ENCODE results near the gene LRP2BP. TPM values are rescaled to one million over a fixed set of nuclear protein-coding genes. Genes with fewer than 3 reads are reported as not detected.
A peak's percentile ranks its signal among the peaks of the same experiment; 100 is the strongest.
"Not testable (repeated sequence)": the region's sequence is repeated elsewhere in the genome, so short reads cannot be mapped to it uniquely, and the experiment has no call there.

Gene LRP2BP
- total RNA-seq, 1 donor from 2014 or later = 0.27 TPM

DNA sequence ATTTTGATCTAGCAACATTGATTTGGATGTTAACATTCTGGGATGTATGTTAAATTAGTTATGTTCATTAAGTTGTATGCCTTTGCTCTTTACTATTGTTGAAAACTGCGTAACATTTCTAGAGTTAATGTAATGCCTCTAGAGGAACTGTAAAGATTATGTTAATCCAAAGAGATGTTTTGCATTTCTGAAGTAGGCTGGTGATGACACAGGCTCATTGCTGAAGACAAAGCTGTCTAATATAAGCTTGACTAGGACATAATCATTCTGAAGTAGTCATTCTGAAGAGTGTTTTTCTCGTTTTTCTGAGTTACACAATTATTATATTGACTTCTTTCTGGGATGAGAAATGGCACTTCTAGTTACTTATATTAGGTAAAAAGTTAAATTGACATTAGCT is 72.9 kb downstream of the LRP2BP start:
- Histone ChIP-seq H3K36me3 (ENCODE audit: insufficient read depth, low read length) (peaks cover 4% of the 10 kb centered on the region), H3K4me3 (ENCODE audit: insufficient read depth, low read depth, low read length) (no peak overlapping the region), H3K79me2 (ENCODE audit: insufficient read depth, low read length) (no peaks in the 10 kb centered on the region), H3K27me3 (ENCODE audit: insufficient read depth, low read length) (no peaks in the 10 kb centered on the region), H4K20me1 (ENCODE audit: insufficient read depth, low read length) (no peaks in the 10 kb centered on the region), H2AFZ (ENCODE audit: low read depth, low read length) (no peak overlapping the region), H3K4me2 (ENCODE audit: low read length) (no peak overlapping the region), H3K4me1 (ENCODE audit: insufficient read depth, low read length) (peaks cover 13% of the 10 kb centered on the region), H3K9me3 (ENCODE audit: insufficient read depth, low read depth, low read length) (no peaks in the 10 kb centered on the region), H3K9ac (ENCODE audit: low read length) (no peak overlapping the region), H3K27ac (ENCODE audit: low read depth, low read length) (no peak overlapping the region)
- DNase-seq (ENCODE audit: low read depth) = no peak
- TF ChIP-seq EZH2 (IDR thresholded peaks at IDR 0.05; ENCODE audit: insufficient read depth, low read length) (no peak), CTCF (IDR thresholded peaks at IDR 0.05; ENCODE audit: insufficient read depth, low read depth, low read length) (no peak)
- Mint-ChIP-seq H3K36me3 (ENCODE audit: low read depth, unreplicated experiment) (peaks cover 17% of the 10 kb centered on the region), H3K27me3 (ENCODE audit: low read depth, unreplicated experiment) (no peaks in the 10 kb centered on the region), H3K4me3 (ENCODE audit: unreplicated experiment) (no peak overlapping the region), H3K27ac (ENCODE audit: unreplicated experiment) (no peak overlapping the region), H3K4me1 (ENCODE audit: low read depth, unreplicated experiment) (peaks cover 30% of the 10 kb centered on the region), H3K9me3 (ENCODE audit: unreplicated experiment) (peaks cover 6% of the 10 kb centered on the region)
- FAIRE-seq = peak; percentile 55

DNA sequence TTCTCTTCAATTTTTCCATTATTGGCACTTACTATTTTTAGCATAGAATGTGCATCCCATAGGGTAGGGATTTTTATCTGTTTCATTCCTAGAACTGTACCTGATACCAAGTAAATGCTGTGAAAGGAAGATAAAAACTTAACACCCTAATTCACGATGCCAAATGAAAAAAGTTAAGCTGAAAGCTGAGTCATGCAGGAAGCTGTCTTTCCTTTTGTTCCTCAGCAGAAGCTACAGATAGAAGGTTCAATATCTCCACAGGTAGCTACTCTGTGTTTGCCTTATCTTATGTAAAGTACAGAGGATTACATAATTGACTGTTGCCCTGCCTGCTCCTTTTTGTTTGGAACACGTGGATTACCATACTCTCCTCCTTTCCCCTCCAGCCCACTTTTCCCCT is 77.0 kb downstream of the LRP2BP start:
- peaks cover 9% of the 10 kb centered on the region for H3K36me3 ChIP-seq (ENCODE audit: insufficient read depth, low read length)
- no peaks in the 10 kb centered on the region for H3K27me3 Mint-ChIP-seq (ENCODE audit: low read depth, unreplicated experiment)
- peaks cover 6% of the 10 kb centered on the region for H3K9me3 Mint-ChIP-seq (ENCODE audit: unreplicated experiment)
- no peak overlapping the region for H2AFZ ChIP-seq (ENCODE audit: low read depth, low read length)
- H3K36me3 Mint-ChIP-seq (ENCODE audit: low read depth, unreplicated experiment) = peaks cover 34% of the 10 kb centered on the region
- no peak overlapping the region for H3K9ac ChIP-seq (ENCODE audit: low read length)
- H3K4me3 Mint-ChIP-seq (ENCODE audit: unreplicated experiment) = no peak overlapping the region
- peaks cover 9% of the 10 kb centered on the region for H3K4me1 ChIP-seq (ENCODE audit: insufficient read depth, low read length)
- peak overlapping the region; percentile 53 for H3K27ac Mint-ChIP-seq (ENCODE audit: unreplicated experiment)
- peaks cover 17% of the 10 kb centered on the region for H3K4me1 Mint-ChIP-seq (ENCODE audit: low read depth, unreplicated experiment)
- H4K20me1 ChIP-seq (ENCODE audit: insufficient read depth, low read length) = no peaks in the 10 kb centered on the region
- DNase-seq (ENCODE audit: low read depth) (peak; percentile 20), FAIRE-seq (no peak)
- H3K27ac ChIP-seq (ENCODE audit: low read depth, low read length) = peak overlapping the region; percentile 24
- no peak overlapping the region for H3K4me2 ChIP-seq (ENCODE audit: low read length)
- H3K4me3 ChIP-seq (ENCODE audit: insufficient read depth, low read depth, low read length) = no peak overlapping the region
- no peaks in the 10 kb centered on the region for H3K9me3 ChIP-seq (ENCODE audit: insufficient read depth, low read depth, low read length)
- no peaks in the 10 kb centered on the region for H3K27me3 ChIP-seq (ENCODE audit: insufficient read depth, low read length)
- H3K79me2 ChIP-seq (ENCODE audit: insufficient read depth, low read length) = no peaks in the 10 kb centered on the region
- TF ChIP-seq EZH2 (IDR thresholded peaks at IDR 0.05; ENCODE audit: insufficient read depth, low read length) (no peak), CTCF (IDR thresholded peaks at IDR 0.05; ENCODE audit: insufficient read depth, low read depth, low read length) (no peak)

DNA sequence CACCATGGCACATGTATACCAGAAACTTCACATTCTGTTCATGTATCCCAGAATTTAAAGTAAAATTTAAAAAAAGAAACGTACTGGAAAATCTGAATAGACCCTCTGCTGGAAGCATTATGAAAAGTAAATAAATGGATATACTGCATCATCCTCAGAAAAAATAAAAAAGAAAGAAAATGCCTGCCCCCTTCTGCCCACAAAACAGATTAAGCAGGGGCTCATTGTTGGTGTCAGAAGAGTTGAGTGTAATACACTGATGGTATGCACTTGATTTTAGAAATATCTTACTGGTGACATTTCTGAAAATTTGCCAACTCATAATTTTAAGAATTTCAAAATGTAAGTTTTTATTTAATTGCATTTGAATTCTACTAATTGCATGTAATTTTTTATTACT is 77.8 kb downstream of the LRP2BP start:
- Mint-ChIP-seq H3K4me1 (ENCODE audit: low read depth, unreplicated experiment) (peaks cover 13% of the 10 kb centered on the region), H3K4me3 (ENCODE audit: unreplicated experiment) (no peak overlapping the region), H3K9me3 (ENCODE audit: unreplicated experiment) (peaks cover 6% of the 10 kb centered on the region), H3K36me3 (ENCODE audit: low read depth, unreplicated experiment) (peaks cover 37% of the 10 kb centered on the region), H3K27me3 (ENCODE audit: low read depth, unreplicated experiment) (no peaks in the 10 kb centered on the region), H3K27ac (ENCODE audit: unreplicated experiment) (no peak overlapping the region)
- Histone ChIP-seq H3K27ac (ENCODE audit: low read depth, low read length) (no peak overlapping the region), H3K4me3 (ENCODE audit: insufficient read depth, low read depth, low read length) (no peak overlapping the region), H3K4me2 (ENCODE audit: low read length) (no peak overlapping the region), H2AFZ (ENCODE audit: low read depth, low read length) (no peak overlapping the region), H4K20me1 (ENCODE audit: insufficient read depth, low read length) (no peaks in the 10 kb centered on the region), H3K9me3 (ENCODE audit: insufficient read depth, low read depth, low read length) (no peaks in the 10 kb centered on the region), H3K79me2 (ENCODE audit: insufficient read depth, low read length) (no peaks in the 10 kb centered on the region), H3K4me1 (ENCODE audit: insufficient read depth, low read length) (peaks cover 8% of the 10 kb centered on the region), H3K27me3 (ENCODE audit: insufficient read depth, low read length) (no peaks in the 10 kb centered on the region), H3K36me3 (ENCODE audit: insufficient read depth, low read length) (peaks cover 9% of the 10 kb centered on the region), H3K9ac (ENCODE audit: low read length) (no peak overlapping the region)
- FAIRE-seq (no peak), DNase-seq (ENCODE audit: low read depth) (no peak)
- TF ChIP-seq CTCF (IDR thresholded peaks at IDR 0.05; ENCODE audit: insufficient read depth, low read depth, low read length) (no peak), EZH2 (IDR thresholded peaks at IDR 0.05; ENCODE audit: insufficient read depth, low read length) (no peak)

- H3K36me3 ChIP-seq (ENCODE audit: insufficient read depth, low read length); H3K27me3 ChIP-seq (ENCODE audit: insufficient read depth, low read length); H3K27ac Mint-ChIP-seq (ENCODE audit: unreplicated experiment); H2AFZ ChIP-seq (ENCODE audit: low read depth, low read length); H4K20me1 ChIP-seq (ENCODE audit: insufficient read depth, low read length); H3K4me2 ChIP-seq (ENCODE audit: low read length); H3K27me3 Mint-ChIP-seq (ENCODE audit: low read depth, unreplicated experiment); H3K79me2 ChIP-seq (ENCODE audit: insufficient read depth, low read length); H3K9me3 ChIP-seq (ENCODE audit: insufficient read depth, low read depth, low read length); H3K4me3 ChIP-seq (ENCODE audit: insufficient read depth, low read depth, low read length); H3K4me3 Mint-ChIP-seq (ENCODE audit: unreplicated experiment); H3K27ac ChIP-seq (ENCODE audit: low read depth, low read length); FAIRE-seq; H3K4me1 Mint-ChIP-seq (ENCODE audit: low read depth, unreplicated experiment); H3K9me3 Mint-ChIP-seq (ENCODE audit: unreplicated experiment); DNase-seq (ENCODE audit: low read depth); H3K4me1 ChIP-seq (ENCODE audit: insufficient read depth, low read length); H3K9ac ChIP-seq (ENCODE audit: low read length): not testable (repeated sequence)
- H3K36me3 Mint-ChIP-seq (ENCODE audit: low read depth, unreplicated experiment) = peaks cover 33% of the 10 kb centered on the region
Observed at GRCh38 chr4:185317462-185317861, 78.3 kb downstream of the LRP2BP start.
